ENCODE data around the gene GNG8. TPM values are rescaled to one million over a fixed set of nuclear protein-coding genes. Genes with fewer than 3 reads are reported as not detected.
A peak's percentile ranks its signal among the peaks of the same experiment; 100 is the strongest.

The GNG8 gene
- total and polyA plus RNA-seq, 10 donors, result not detected

GRCh38 chr19:46618670-46619231, 17.3 kb downstream of the GNG8 start:
- H3K27ac ChIP-seq, result peak overlapping the region in 7 of 8 donors; percentile 17 to 87 (median 63)
- peak overlapping the region in 1 of 8 donors; percentile 35 for H3K4me3 ChIP-seq
- peaks cover 28 to 99% (median 60%) of the 10 kb centered on the region in 6 donors for H3K4me1 ChIP-seq
- no peak for TF ChIP-seq POLR2A (IDR thresholded peaks at IDR 0.05)
- no peak for TF ChIP-seq CTCF (IDR thresholded peaks at IDR 0.05 in 8 of 11, conservative IDR thresholded peaks at IDR 0.05 in 3 of 11)
- peak in 1 of 3 donors; percentile 11 for TF ChIP-seq POLR2AphosphoS5 (IDR thresholded peaks at IDR 0.05)
- H3K9me3 ChIP-seq, result no peaks in the 10 kb centered on the region
- intact Hi-C loops (cut with DNase I; ENCODE audit: low total_unique reads), result no loop called here
- H3K27me3 ChIP-seq (replicated peaks in 1 of 7), result peaks cover 0 to 6% (median 0%) of the 10 kb centered on the region in 7 donors
- no peaks in the 10 kb centered on the region for H3K36me3 ChIP-seq
- no peak for DNase-seq
- WGBS, 5 donors, result 41 to 53% (median 48%) methylated on average over 9 of the region's 9 CpGs

GRCh38 chr19:46617601-46618000, 18.4 kb downstream of the GNG8 start:
- peaks cover 28 to 95% (median 59%) of the 10 kb centered on the region in 6 donors for H3K4me1 ChIP-seq
- TF ChIP-seq POLR2AphosphoS5 (IDR thresholded peaks at IDR 0.05) (no peak), CTCF (IDR thresholded peaks at IDR 0.05 in 8 of 11, conservative IDR thresholded peaks at IDR 0.05 in 3 of 11) (no peak), POLR2A (IDR thresholded peaks at IDR 0.05) (no peak)
- no peak overlapping the region for H3K4me3 ChIP-seq
- intact Hi-C loops (cut with DNase I; ENCODE audit: low total_unique reads), result no loop called here
- H3K27ac ChIP-seq, result peak overlapping the region in 4 of 8 donors; percentile 20 to 72 (median 55)
- no peak for DNase-seq
- peaks cover 0 to 4% (median 0%) of the 10 kb centered on the region in 7 donors for H3K27me3 ChIP-seq (replicated peaks in 1 of 7)
- WGBS, 5 donors, result 72 to 84% (median 77%) methylated on average over 6 of the region's 6 CpGs
- H3K9me3 ChIP-seq, result no peaks in the 10 kb centered on the region
- H3K36me3 ChIP-seq, result no peaks in the 10 kb centered on the region

GRCh38 chr19:46616631-46617322, 19.2 kb downstream of the GNG8 start:
- Histone ChIP-seq H3K36me3 (no peaks in the 10 kb centered on the region), H3K27me3 (replicated peaks in 1 of 7) (peaks cover 0 to under 1% (median 0%) of the 10 kb centered on the region in 7 donors), H3K4me3 (no peak overlapping the region), H3K9me3 (no peaks in the 10 kb centered on the region), H3K27ac (peak overlapping the region in 5 of 8 donors; percentile 20 to 72 (median 47)), H3K4me1 (peaks cover 35 to 95% (median 65%) of the 10 kb centered on the region in 6 donors)
- TF ChIP-seq POLR2A (IDR thresholded peaks at IDR 0.05) (no peak), CTCF (IDR thresholded peaks at IDR 0.05 in 8 of 11, conservative IDR thresholded peaks at IDR 0.05 in 3 of 11) (peak in 6 of 11 experiments; percentile 14 to 37 (median 28)), POLR2AphosphoS5 (IDR thresholded peaks at IDR 0.05) (peak in 2 of 3 donors; percentile 18 to 64)
- intact Hi-C loops (cut with DNase I; ENCODE audit: low total_unique reads), result no loop called here
- peak; percentile 77 for DNase-seq
- WGBS, 5 donors, result 6 to 28% (median 14%) methylated on average over 17 of the region's 17 CpGs

GRCh38 chr19:46615966-46616365, 20.0 kb downstream of the GNG8 start:
- WGBS, 5 donors, result 79 to 88% (median 85%) methylated on average over 10 of the region's 10 CpGs
- H3K4me1 ChIP-seq, result peaks cover 43 to 95% (median 69%) of the 10 kb centered on the region in 6 donors
- TF ChIP-seq POLR2A (IDR thresholded peaks at IDR 0.05), result no peak
- no peak for TF ChIP-seq POLR2AphosphoS5 (IDR thresholded peaks at IDR 0.05)
- TF ChIP-seq CTCF (IDR thresholded peaks at IDR 0.05 in 8 of 11, conservative IDR thresholded peaks at IDR 0.05 in 3 of 11), result no peak

More at GRCh38 chr19:46615966-46616365, 20.0 kb downstream of the GNG8 start:
- intact Hi-C loops (cut with DNase I; ENCODE audit: low total_unique reads), result no loop called here
- no peak overlapping the region for H3K4me3 ChIP-seq
- peak; percentile 34 for DNase-seq
- no peaks in the 10 kb centered on the region for H3K27me3 ChIP-seq (replicated peaks in 1 of 7)
- peaks cover 0 to under 1% (median 0%) of the 10 kb centered on the region in 6 donors for H3K36me3 ChIP-seq
- H3K27ac ChIP-seq, result peak overlapping the region in 1 of 8 donors; percentile 63
- no peaks in the 10 kb centered on the region for H3K9me3 ChIP-seq

Data from spleen (tissue), 11 donors.